ENCODE measurements around the gene RAB44.

GRCh38 chr6:36714511-36714910, 16.9 kb downstream of the RAB44 start:
- TF ChIP-seq CTCF (IDR thresholded peaks at IDR 0.05) (no peak), EP300 (IDR thresholded peaks at IDR 0.05; ENCODE audit: low read depth) (no peak), POLR2A (IDR thresholded peaks at IDR 0.05) (no peak)
